ENCODE results near the gene DIPK2B.

GRCh38 chrX:45240301-45240700 lies 39.6 kb upstream of the DIPK2B start:
- no peak for TF ChIP-seq POLR2A (IDR thresholded peaks at IDR 0.05; ENCODE audit: low read depth, low read length)
- TF ChIP-seq RAD21 (IDR thresholded peaks at IDR 0.05; ENCODE audit: low read length), result no peak
- TF ChIP-seq, protein P1, sequence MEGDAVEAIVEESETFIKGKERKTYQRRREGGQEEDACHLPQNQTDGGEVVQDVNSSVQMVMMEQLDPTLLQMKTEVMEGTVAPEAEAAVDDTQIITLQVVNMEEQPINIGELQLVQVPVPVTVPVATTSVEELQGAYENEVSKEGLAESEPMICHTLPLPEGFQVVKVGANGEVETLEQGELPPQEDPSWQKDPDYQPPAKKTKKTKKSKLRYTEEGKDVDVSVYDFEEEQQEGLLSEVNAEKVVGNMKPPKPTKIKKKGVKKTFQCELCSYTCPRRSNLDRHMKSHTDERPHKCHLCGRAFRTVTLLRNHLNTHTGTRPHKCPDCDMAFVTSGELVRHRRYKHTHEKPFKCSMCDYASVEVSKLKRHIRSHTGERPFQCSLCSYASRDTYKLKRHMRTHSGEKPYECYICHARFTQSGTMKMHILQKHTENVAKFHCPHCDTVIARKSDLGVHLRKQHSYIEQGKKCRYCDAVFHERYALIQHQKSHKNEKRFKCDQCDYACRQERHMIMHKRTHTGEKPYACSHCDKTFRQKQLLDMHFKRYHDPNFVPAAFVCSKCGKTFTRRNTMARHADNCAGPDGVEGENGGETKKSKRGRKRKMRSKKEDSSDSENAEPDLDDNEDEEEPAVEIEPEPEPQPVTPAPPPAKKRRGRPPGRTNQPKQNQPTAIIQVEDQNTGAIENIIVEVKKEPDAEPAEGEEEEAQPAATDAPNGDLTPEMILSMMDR (conservative IDR thresholded peaks at IDR 0.05; ENCODE audit: low read depth, low read length), result no peak
- TF ChIP-seq, protein P2, sequence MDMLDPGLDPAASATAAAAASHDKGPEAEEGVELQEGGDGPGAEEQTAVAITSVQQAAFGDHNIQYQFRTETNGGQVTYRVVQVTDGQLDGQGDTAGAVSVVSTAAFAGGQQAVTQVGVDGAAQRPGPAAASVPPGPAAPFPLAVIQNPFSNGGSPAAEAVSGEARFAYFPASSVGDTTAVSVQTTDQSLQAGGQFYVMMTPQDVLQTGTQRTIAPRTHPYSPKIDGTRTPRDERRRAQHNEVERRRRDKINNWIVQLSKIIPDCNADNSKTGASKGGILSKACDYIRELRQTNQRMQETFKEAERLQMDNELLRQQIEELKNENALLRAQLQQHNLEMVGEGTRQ (IDR thresholded peaks at IDR 0.05; ENCODE audit: low read depth, low read length), result no peak
- no peak for TF ChIP-seq RFX5 (IDR thresholded peaks at IDR 0.05; ENCODE audit: low read depth, low read length)
- TF ChIP-seq FOS (IDR thresholded peaks at IDR 0.05; ENCODE audit: low read depth, low read length), result no peak
- TF ChIP-seq RCOR1 (IDR thresholded peaks at IDR 0.05; ENCODE audit: insufficient replicate concordance, low read length), result no peak
- no peak for TF ChIP-seq MAZ (IDR thresholded peaks at IDR 0.05; ENCODE audit: borderline replicate concordance, low read depth, low read length)
- no peak for TF ChIP-seq MAFK (IDR thresholded peaks at IDR 0.05; ENCODE audit: low read depth, low read length)
- no peak for TF ChIP-seq NFE2L2 (IDR thresholded peaks at IDR 0.05; ENCODE audit: low read depth, low read length)
- no peak for TF ChIP-seq CEBPB (IDR thresholded peaks at IDR 0.05; ENCODE audit: low read depth, low read length)
- TF ChIP-seq CHD1 (IDR thresholded peaks at IDR 0.05; ENCODE audit: low read depth, low read length), result no peak
- no peak for TF ChIP-seq BHLHE40 (IDR thresholded peaks at IDR 0.05; ENCODE audit: low read depth, low read length)
- TF ChIP-seq, protein P3, sequence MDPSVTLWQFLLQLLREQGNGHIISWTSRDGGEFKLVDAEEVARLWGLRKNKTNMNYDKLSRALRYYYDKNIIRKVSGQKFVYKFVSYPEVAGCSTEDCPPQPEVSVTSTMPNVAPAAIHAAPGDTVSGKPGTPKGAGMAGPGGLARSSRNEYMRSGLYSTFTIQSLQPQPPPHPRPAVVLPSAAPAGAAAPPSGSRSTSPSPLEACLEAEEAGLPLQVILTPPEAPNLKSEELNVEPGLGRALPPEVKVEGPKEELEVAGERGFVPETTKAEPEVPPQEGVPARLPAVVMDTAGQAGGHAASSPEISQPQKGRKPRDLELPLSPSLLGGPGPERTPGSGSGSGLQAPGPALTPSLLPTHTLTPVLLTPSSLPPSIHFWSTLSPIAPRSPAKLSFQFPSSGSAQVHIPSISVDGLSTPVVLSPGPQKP (IDR thresholded peaks at IDR 0.05; ENCODE audit: borderline replicate concordance, low read depth, low read length), result no peak

Measured in IMR-90 (cell line).